Epithelial cell of esophagus (primary cell): ENCODE results near the gene SRD5A1.
"Not testable (repeated sequence)": the region's sequence is repeated elsewhere in the genome, so short reads cannot be mapped to it uniquely, and the experiment has no call there.

Experiments used
- DNase-seq: peaks from one replicate; pipeline ENCODE4 v3.0.0; 2010; ENCODE audit warnings: low read depth
- H3K4me3 ChIP-seq: 2 replicates; pipeline ENCODE4 v1.5.1; 2011; ENCODE audit warnings: mild to moderate bottlenecking, low read length, control low read depth
- CTCF ChIP-seq: IDR thresholded peaks from 2 replicates; pipeline ENCODE4 v1.5.1; 2011; ENCODE audit warnings: low read depth, mild to moderate bottlenecking, low read length, control low read depth, inconsistent platforms; ENCODE audit not compliant: insufficient read depth; ENCODE audit errors: missing control alignments

The SRD5A1 gene

DNA sequence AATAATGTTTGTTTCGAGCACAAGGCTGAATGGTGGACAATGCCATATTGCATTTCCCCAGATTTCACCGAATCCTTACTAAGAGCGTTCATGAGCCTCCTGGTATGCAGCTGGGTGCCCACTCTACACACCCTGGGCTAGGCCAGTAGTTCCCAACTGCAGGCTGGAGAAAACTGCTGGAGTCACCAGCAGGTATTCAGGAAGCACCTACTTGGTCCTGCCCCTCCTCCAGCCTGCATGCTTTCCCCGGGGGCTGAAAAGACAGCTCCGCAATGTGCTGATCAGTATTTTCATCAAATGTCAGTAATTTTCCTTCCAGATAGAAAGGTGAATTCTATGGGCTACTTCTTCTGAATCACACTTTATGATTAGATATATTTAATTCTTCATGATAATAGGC is 34.4 kb downstream of the SRD5A1 start:
- H3K4me3 ChIP-seq, result no peak overlapping the region
- TF ChIP-seq CTCF, result no peak
- no peak for DNase-seq

DNA sequence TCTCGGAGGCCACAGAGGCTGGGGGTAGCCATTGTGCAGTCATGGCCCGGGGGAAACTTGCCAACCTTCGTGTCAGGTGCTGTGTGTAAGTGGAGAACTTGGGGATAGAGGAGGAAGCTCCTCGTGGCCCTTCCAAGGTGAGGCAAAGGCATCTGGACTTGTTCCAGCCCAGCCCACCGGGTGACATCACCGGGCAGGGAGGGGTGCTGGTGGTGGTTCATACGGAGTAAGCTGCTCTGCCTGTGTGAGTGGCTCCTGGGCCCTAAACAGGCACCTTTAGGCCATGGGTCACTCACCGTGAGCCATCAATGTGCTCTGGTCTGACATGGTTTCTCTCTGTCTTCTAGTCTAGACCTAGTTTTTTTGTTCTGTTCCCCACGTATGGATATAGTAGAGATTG is 35.5 kb downstream of the SRD5A1 start:
- H3K4me3 ChIP-seq, DNase-seq: not testable (repeated sequence)

- no peak for DNase-seq
- no peak overlapping the region for H3K4me3 ChIP-seq
- no peak for TF ChIP-seq CTCF
Measured at GRCh38 chr5:6673031-6673430, 39.8 kb downstream of the SRD5A1 start.

DNA sequence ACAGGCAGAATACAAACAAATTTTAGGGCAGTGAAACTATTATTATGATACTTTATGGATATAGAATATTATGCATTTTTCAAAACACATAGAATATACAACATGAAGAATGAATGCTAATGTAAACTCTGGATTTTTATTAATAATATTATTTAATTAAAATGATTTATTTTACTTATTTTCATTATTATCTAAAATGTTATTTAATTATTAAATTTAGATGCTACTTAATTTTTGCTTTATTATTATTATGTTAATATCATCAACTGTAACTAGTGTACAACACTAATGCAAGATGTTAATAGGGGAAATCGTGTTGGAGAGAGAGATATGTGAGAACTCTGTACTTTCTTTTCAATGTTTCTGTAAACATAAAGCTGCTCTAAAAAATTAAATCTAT is 40.7 kb downstream of the SRD5A1 start:
- no peak for DNase-seq
- no peak overlapping the region for H3K4me3 ChIP-seq
- TF ChIP-seq CTCF, result no peak

DNA sequence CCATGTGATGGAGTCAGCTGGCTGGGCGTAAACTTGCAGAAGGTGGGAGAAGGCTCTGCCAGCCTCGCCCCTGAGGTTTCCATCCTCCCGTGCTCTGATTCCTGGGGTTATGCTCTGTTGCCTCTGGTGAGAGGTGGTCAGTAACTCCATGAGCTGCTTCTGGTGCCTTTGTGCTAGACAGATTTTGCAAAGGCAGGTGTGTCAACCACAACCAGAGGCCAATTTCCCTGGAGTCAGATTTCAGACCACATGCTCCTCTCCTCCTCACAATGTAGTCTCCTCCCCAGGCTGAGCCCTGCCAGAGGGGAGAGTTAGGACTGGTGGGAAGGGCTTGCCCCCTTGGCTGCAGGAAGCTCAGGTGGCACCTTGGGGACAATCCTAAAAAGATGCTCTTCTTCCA is 41.2 kb downstream of the SRD5A1 start:
- DNase-seq, result no peak
- H3K4me3 ChIP-seq, result no peak overlapping the region
- no peak for TF ChIP-seq CTCF

DNA sequence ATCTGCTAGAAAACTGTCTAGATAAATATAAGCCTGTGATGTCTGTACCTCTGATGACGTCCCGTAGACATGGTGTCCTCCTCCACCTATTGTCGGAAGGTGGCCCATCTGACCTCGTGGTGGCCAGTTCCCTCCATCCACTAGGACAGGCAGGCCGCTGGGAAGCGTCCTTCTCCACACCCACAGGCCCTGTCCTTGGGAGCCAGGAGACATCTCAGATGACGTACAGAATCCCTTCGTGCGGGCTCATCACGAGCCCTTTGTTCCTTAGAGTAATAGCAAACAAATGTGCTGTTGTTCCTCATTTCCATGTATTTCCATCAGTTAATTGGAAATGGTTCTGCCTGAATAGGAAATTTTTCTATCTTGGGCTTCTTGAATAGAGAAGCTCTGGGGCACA is 41.6 kb downstream of the SRD5A1 start:
- no peak overlapping the region for H3K4me3 ChIP-seq
- no peak for DNase-seq
- TF ChIP-seq CTCF, result no peak

DNA sequence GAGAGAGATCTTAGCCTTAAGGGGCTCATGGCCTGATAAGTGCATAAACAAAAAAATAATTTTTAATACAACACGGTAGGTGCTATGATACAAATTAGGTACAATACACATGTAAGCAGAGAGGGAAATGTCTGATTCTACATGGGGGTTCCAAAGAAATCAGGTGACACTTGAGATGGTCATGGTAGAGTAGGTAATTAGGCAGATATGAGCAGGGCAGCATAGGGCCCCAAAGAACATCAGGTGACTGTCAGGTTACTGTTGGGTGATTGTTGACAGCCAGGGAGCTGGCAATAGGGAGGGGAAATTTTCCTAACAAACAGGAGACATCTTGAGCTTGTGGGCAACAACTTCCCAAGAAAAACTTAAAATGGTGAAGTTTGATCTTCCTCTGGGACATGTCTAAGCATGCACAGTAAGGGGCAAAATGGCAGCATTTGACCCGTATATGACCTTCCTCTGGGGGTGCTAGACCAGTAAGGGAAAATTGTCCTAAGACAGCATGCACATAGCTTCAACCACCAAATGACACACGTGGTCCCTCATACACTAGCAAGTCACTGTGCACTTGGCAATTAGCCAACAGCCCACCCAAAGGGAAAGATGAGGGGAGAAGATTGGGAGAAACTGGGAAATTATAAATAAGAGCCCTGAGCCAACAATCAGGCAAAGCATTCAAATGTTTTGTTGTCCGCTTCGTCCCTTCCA is 42.7 kb downstream of the SRD5A1 start:
- H3K4me3 ChIP-seq, result no peak overlapping the region
- peak; percentile 26 for TF ChIP-seq CTCF
- no peak for DNase-seq
